BE2C (cell line): ENCODE data around the gene CTSC.

Experiments
- DNase-seq: peaks from one replicate; pipeline ENCODE4 v3.0.0-alpha.2; 2020
- H3K27me3 ChIP-seq: fragments of 250-450 bp; sonication (Bioruptor Pico); 2 replicates; pipeline ENCODE4 v1.5.1; 2020; ENCODE audit warnings: mild to moderate bottlenecking
- H3K36me3 ChIP-seq: fragments of 250-450 bp; sonication (Bioruptor Pico); 2 replicates; pipeline ENCODE4 v1.5.1; 2020; ENCODE audit warnings: mild to moderate bottlenecking
- H3K4me1 ChIP-seq: fragments of 250-450 bp; sonication (Bioruptor Pico); 2 replicates; pipeline ENCODE4 v1.5.1; 2020
- H3K4me3 ChIP-seq: 2 replicates; pipeline ENCODE4 v1.5.1; 2011; ENCODE audit warnings: low read depth, low read length
- H3K9me3 ChIP-seq: fragments of 250-450 bp; sonication (Bioruptor Pico); 2 replicates; pipeline ENCODE4 v1.5.1; 2020
- CTCF ChIP-seq: IDR thresholded peaks from 2 replicates; pipeline ENCODE4 v1.5.1; 2012; ENCODE audit warnings: mild to moderate bottlenecking, low read depth, low read length

CTSC gene

GRCh38 chr11:88310246-88310645, 27.3 kb downstream of the CTSC start:
- Histone ChIP-seq H3K36me3 (peaks cover 42% of the 10 kb centered on the region), H3K9me3 (no peaks in the 10 kb centered on the region), H3K27me3 (no peaks in the 10 kb centered on the region), H3K4me1 (no peaks in the 10 kb centered on the region), H3K4me3 (no peak overlapping the region)
- no peak for DNase-seq
- TF ChIP-seq CTCF = no peak

DNA sequence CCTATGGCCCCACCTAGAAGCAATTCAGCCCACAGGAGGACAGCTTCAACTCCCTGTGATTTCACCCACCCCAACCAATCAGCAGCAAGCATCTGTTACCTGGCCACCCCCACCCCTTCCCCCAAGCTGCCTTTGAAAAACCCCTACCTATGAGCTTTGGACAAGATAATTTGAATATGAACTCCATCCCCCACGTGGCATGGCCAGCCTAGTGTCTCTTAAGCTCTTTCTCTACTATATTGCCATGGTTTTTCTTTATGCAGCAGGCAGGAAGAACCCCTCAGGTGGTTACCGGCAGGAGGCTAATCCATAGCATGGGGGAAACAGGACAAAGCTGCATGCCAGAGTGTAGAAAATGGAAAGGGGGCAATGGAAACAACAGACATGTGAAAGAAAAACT, 29.0 kb downstream of the CTSC start:
- Histone ChIP-seq H3K27me3 (no peaks in the 10 kb centered on the region), H3K4me3 (no peak overlapping the region), H3K4me1 (no peaks in the 10 kb centered on the region), H3K36me3 (peaks cover 45% of the 10 kb centered on the region), H3K9me3 (no peaks in the 10 kb centered on the region)
- TF ChIP-seq CTCF = no peak
- no peak for DNase-seq

- H3K36me3 ChIP-seq = peaks cover 51% of the 10 kb centered on the region
- no peak for TF ChIP-seq CTCF
- no peaks in the 10 kb centered on the region for H3K9me3 ChIP-seq
- H3K4me3 ChIP-seq = no peak overlapping the region
- no peaks in the 10 kb centered on the region for H3K27me3 ChIP-seq
- DNase-seq = no peak
- H3K4me1 ChIP-seq = no peaks in the 10 kb centered on the region
Measured at GRCh38 chr11:88307749-88308425, 29.6 kb downstream of the CTSC start.

DNA sequence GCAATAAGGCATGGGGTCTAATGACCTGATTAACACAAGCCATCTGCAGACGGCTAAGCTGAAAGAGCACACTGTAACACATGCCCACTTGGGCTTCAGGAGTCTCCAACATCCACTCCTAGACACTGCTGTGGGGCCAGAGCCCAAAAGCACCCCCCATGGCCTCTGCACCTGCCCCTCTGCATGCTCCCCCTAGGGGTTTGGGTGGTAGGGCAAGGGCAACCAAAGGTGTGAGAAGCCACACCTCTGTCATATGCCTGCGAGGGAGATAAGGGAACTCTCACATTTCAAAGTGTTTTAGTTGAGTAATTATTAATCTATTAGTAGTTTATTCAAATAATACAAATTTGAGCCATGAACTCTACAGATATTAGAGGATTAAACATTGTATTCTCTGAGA, 30.8 kb downstream of the CTSC start:
- Histone ChIP-seq H3K4me3 (no peak overlapping the region), H3K27me3 (no peaks in the 10 kb centered on the region), H3K36me3 (peaks cover 43% of the 10 kb centered on the region), H3K4me1 (no peaks in the 10 kb centered on the region), H3K9me3 (no peaks in the 10 kb centered on the region)
- DNase-seq = no peak
- TF ChIP-seq CTCF = no peak

GRCh38 chr11:88305430-88305829, 32.1 kb downstream of the CTSC start:
- DNase-seq = no peak
- Histone ChIP-seq H3K27me3 (no peaks in the 10 kb centered on the region), H3K4me3 (no peak overlapping the region), H3K9me3 (no peaks in the 10 kb centered on the region), H3K36me3 (peaks cover 36% of the 10 kb centered on the region), H3K4me1 (no peaks in the 10 kb centered on the region)
- TF ChIP-seq CTCF = no peak

DNA sequence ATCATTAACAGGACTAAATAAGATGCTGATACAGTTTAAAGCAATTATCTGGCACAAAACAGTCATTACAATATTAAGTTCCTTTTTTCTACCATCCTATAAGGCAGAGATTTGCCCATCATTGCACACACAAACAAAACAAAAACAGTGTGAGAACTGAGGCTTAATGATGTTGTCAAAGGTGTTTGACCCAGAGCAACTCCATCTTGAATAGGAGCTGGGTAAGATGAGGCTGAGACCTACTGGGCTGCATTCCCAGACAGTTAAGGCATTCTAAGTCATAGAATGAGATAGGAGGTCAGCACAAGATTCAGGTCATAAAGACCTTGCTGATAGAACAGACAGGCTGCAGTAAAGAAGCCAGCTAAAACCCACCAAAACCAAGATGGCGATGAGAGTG, 33.2 kb downstream of the CTSC start:
- DNase-seq = no peak
- TF ChIP-seq CTCF = no peak
- Histone ChIP-seq H3K9me3 (no peaks in the 10 kb centered on the region), H3K36me3 (peaks cover 40% of the 10 kb centered on the region), H3K27me3 (no peaks in the 10 kb centered on the region), H3K4me3 (no peak overlapping the region), H3K4me1 (no peaks in the 10 kb centered on the region)
